ENCODE results near the gene NADSYN1. TPM values are rescaled to one million over a fixed set of nuclear protein-coding genes. Genes with fewer than 3 reads are reported as not detected.

The NADSYN1 gene
- polyA plus RNA-seq, 1 donor from 2014 or later = 66.9 TPM

DNA sequence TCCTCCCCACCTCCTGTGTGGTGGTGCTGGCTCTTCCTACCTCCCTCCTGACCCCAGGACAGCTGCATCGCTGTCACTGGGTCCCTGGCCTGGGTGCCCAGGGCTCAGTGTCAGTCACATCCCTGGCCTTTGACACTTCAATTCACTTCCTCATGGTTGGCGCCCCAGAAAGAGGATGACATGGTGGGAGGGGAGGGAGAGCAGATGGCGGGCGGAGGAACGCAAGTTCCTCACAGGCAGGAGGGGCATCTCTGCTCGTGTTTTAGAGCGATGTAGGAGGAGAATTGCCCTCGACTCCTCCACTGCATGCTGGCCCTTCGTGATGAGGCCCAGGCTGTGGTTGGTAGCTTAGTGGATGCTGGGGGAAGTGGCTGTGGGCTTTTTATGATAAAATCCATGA, 38.9 kb downstream of the NADSYN1 start:
- no peaks in the 10 kb centered on the region for H3K36me3 ChIP-seq (ENCODE audit: insufficient read depth, low read length)

DNA sequence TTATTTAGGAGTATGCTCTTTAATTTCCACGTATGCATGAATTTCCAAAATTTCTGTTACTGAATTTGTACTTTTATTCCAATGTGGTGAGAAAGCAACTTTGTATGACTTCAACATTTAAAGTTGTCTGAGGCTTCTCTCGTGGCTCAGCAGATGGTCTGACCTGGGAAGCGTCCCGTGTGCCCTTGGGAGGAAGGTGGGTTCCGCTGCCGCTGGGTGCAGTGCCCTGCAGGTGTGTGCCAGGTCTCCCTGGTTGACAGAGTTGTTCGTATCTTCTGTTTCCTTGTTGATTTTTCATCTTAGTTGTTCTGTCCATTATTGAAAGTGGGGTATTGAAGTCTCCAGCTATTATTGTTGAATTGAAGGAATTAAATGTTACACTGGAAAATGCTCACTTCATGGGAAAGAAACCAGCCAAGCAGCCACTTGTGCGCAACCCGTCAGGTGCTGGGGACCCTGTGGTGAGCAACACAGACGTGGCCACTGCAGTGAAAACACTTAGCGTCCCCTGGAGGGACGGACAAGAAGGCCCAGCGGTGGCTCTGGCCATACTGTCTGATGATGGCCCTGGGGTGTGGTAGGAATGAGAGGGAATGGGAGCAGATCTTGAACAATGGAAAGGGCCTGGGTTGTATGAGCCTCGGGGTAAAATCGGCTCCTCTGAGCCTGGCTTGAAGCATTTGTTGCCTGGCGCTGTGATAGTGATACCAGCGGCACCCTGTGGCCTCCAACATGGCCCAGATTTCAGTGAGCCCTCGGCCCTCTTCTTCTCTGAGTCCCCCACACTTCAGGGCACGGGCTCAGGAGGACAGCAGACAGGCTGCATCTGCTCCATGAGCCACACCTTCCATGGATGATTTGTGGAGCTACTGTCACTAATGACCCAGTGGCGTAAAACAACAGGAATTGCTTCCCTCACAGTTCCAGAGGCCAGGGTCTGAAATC, 42.6 kb downstream of the NADSYN1 start:
- no peak overlapping the region for H3K27ac ChIP-seq (ENCODE audit: low read length)
- no peak for TF ChIP-seq POLR2AphosphoS5 (IDR thresholded peaks at IDR 0.05)
- no peak for TF ChIP-seq SMC3 (conservative IDR thresholded peaks at IDR 0.05; ENCODE audit: poor library complexity)
- TF ChIP-seq, protein P1, sequence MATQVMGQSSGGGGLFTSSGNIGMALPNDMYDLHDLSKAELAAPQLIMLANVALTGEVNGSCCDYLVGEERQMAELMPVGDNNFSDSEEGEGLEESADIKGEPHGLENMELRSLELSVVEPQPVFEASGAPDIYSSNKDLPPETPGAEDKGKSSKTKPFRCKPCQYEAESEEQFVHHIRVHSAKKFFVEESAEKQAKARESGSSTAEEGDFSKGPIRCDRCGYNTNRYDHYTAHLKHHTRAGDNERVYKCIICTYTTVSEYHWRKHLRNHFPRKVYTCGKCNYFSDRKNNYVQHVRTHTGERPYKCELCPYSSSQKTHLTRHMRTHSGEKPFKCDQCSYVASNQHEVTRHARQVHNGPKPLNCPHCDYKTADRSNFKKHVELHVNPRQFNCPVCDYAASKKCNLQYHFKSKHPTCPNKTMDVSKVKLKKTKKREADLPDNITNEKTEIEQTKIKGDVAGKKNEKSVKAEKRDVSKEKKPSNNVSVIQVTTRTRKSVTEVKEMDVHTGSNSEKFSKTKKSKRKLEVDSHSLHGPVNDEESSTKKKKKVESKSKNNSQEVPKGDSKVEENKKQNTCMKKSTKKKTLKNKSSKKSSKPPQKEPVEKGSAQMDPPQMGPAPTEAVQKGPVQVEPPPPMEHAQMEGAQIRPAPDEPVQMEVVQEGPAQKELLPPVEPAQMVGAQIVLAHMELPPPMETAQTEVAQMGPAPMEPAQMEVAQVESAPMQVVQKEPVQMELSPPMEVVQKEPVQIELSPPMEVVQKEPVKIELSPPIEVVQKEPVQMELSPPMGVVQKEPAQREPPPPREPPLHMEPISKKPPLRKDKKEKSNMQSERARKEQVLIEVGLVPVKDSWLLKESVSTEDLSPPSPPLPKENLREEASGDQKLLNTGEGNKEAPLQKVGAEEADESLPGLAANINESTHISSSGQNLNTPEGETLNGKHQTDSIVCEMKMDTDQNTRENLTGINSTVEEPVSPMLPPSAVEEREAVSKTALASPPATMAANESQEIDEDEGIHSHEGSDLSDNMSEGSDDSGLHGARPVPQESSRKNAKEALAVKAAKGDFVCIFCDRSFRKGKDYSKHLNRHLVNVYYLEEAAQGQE (IDR thresholded peaks at IDR 0.05; ENCODE audit: borderline replicate concordance) = no peak
- no peak for TF ChIP-seq EP300 (conservative IDR thresholded peaks at IDR 0.05; ENCODE audit: poor library complexity, severe bottlenecking)
- no peak for TF ChIP-seq EZH2 (IDR thresholded peaks at IDR 0.05; ENCODE audit: borderline replicate concordance, insufficient read depth, low read length, poor library complexity, severe bottlenecking)
- TF ChIP-seq TAF1 (IDR thresholded peaks at IDR 0.05; ENCODE audit: low read depth) = no peak
- TF ChIP-seq MXI1 (conservative IDR thresholded peaks at IDR 0.05; ENCODE audit: poor library complexity, severe bottlenecking) = no peak
- TF ChIP-seq RAD21 (conservative IDR thresholded peaks at IDR 0.05) = no peak

More for the DNA sequence above, 38.9 kb downstream of the NADSYN1 start:
- H3K9ac ChIP-seq (ENCODE audit: low read length) = no peak overlapping the region
- H3K4me3 ChIP-seq (ENCODE audit: low read length) = no peak overlapping the region
- H3K9me2 ChIP-seq (ENCODE audit: insufficient read depth, low read length) = no peaks in the 10 kb centered on the region
- no peaks in the 10 kb centered on the region for H3K9me3 ChIP-seq (ENCODE audit: low read length)
- H2AFZ ChIP-seq (ENCODE audit: low read depth, low read length) = no peak overlapping the region
- H3F3A ChIP-seq (ENCODE audit: insufficient read depth, low read length, poor library complexity, severe bottlenecking) = no peaks in the 10 kb centered on the region
- no peaks in the 10 kb centered on the region for H4K20me1 ChIP-seq (ENCODE audit: insufficient read depth)
- no peaks in the 10 kb centered on the region for H3K79me2 ChIP-seq (replicated peaks; ENCODE audit: insufficient read depth, low read length)
- H3K27ac ChIP-seq (ENCODE audit: low read length) = no peak overlapping the region
- no peak overlapping the region for H3K4me2 ChIP-seq (ENCODE audit: low read length)
- no peaks in the 10 kb centered on the region for H3K27me3 ChIP-seq (ENCODE audit: insufficient read depth, low read depth, low read length)
- TF ChIP-seq EP300 (conservative IDR thresholded peaks at IDR 0.05; ENCODE audit: poor library complexity, severe bottlenecking) (no peak), TAF1 (IDR thresholded peaks at IDR 0.05; ENCODE audit: low read depth) (no peak), EZH2 (IDR thresholded peaks at IDR 0.05; ENCODE audit: borderline replicate concordance, insufficient read depth, low read length, poor library complexity, severe bottlenecking) (no peak), RAD21 (conservative IDR thresholded peaks at IDR 0.05) (no peak), POLR2AphosphoS5 (IDR thresholded peaks at IDR 0.05) (no peak), SMC3 (conservative IDR thresholded peaks at IDR 0.05; ENCODE audit: poor library complexity) (no peak), MXI1 (conservative IDR thresholded peaks at IDR 0.05; ENCODE audit: poor library complexity, severe bottlenecking) (no peak)
- TF ChIP-seq, protein P2, sequence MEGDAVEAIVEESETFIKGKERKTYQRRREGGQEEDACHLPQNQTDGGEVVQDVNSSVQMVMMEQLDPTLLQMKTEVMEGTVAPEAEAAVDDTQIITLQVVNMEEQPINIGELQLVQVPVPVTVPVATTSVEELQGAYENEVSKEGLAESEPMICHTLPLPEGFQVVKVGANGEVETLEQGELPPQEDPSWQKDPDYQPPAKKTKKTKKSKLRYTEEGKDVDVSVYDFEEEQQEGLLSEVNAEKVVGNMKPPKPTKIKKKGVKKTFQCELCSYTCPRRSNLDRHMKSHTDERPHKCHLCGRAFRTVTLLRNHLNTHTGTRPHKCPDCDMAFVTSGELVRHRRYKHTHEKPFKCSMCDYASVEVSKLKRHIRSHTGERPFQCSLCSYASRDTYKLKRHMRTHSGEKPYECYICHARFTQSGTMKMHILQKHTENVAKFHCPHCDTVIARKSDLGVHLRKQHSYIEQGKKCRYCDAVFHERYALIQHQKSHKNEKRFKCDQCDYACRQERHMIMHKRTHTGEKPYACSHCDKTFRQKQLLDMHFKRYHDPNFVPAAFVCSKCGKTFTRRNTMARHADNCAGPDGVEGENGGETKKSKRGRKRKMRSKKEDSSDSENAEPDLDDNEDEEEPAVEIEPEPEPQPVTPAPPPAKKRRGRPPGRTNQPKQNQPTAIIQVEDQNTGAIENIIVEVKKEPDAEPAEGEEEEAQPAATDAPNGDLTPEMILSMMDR (IDR thresholded peaks at IDR 0.05; ENCODE audit: poor library complexity, severe bottlenecking) = no peak
- TF ChIP-seq, protein P1 (IDR thresholded peaks at IDR 0.05; ENCODE audit: borderline replicate concordance) = no peak

More for the DNA sequence above, 42.6 kb downstream of the NADSYN1 start:
- no peak overlapping the region for H2AFZ ChIP-seq (ENCODE audit: low read depth, low read length)
- no peak overlapping the region for H3K9ac ChIP-seq (ENCODE audit: low read length)
- H3K9me3 ChIP-seq (ENCODE audit: low read length) = no peaks in the 10 kb centered on the region
- H3K27me3 ChIP-seq (ENCODE audit: insufficient read depth, low read depth, low read length) = no peaks in the 10 kb centered on the region
- H3K79me2 ChIP-seq (replicated peaks; ENCODE audit: insufficient read depth, low read length) = no peaks in the 10 kb centered on the region
- no peaks in the 10 kb centered on the region for H3F3A ChIP-seq (ENCODE audit: insufficient read depth, low read length, poor library complexity, severe bottlenecking)
- H3K36me3 ChIP-seq (ENCODE audit: insufficient read depth, low read length) = no peaks in the 10 kb centered on the region
- H4K20me1 ChIP-seq (ENCODE audit: insufficient read depth) = no peaks in the 10 kb centered on the region
- no peak overlapping the region for H3K4me3 ChIP-seq (ENCODE audit: low read length)
- H3K9me2 ChIP-seq (ENCODE audit: insufficient read depth, low read length) = no peaks in the 10 kb centered on the region
- H3K4me2 ChIP-seq (ENCODE audit: low read length) = no peak overlapping the region
